BLaER1 treated with 17β-estradiol and CSF1 and Interleukin-3, amounts not matched to agents 10 nM and 100 nM (cell line): ENCODE measurements around the gene AMBRA1.

Experiments used
- H3K27ac ChIP-seq, 11 experiments: shearing (Covaris generic); formaldehyde crosslinking; 2 replicates each; pipeline ENCODE4 v1.8.1; 2022
- H3K27me3 ChIP-seq, 11 experiments: shearing (Covaris generic); formaldehyde crosslinking; 2 replicates each; pipeline ENCODE4 v1.8.1; 2022
- H3K36me3 ChIP-seq, 11 experiments: shearing (Covaris generic); formaldehyde crosslinking; 2 replicates each; pipeline ENCODE4 v1.8.1; 2022
- H3K4me1 ChIP-seq, 10 experiments: shearing (Covaris generic); formaldehyde crosslinking; 2 replicates each; pipeline ENCODE4 v1.8.1; 2022
- H3K4me2 ChIP-seq, 11 experiments: shearing (Covaris generic); formaldehyde crosslinking; 2 replicates each; pipeline ENCODE4 v1.8.1; 2022
- H3K4me3 ChIP-seq, 10 experiments: shearing (Covaris generic); formaldehyde crosslinking; 2 replicates each; pipeline ENCODE4 v1.8.1; 2022
- H3K9ac ChIP-seq, 11 experiments: shearing (Covaris generic); formaldehyde crosslinking; 2 replicates each; pipeline ENCODE4 v1.8.1; 2022
- H3K9me3 ChIP-seq, 11 experiments: shearing (Covaris generic); formaldehyde crosslinking; replicated peaks in 1 of 11; 2 replicates each; pipeline ENCODE4 v1.8.1; 2022
- H4K20me1 ChIP-seq, 11 experiments: shearing (Covaris generic); formaldehyde crosslinking; 2 replicates each; pipeline ENCODE4 v1.8.1; 2022
- Cebpa-rat ChIP-seq, 11 experiments: shearing (Covaris generic); IDR thresholded peaks; 2 replicates each; pipeline ENCODE4 v1.8.1; 2022

AMBRA1 gene

GRCh38 chr11:46421257-46421880 is 172.5 kb downstream of the AMBRA1 start:
- Histone ChIP-seq H3K9me3 (no peaks in the 10 kb centered on the region), H4K20me1 (peaks cover 0 to 14% (median 0%) of the 10 kb centered on the region in 11 experiments; a peak in 5 of 22 replicates), H3K4me3 (no peak overlapping the region), H3K4me2 (no peak overlapping the region), H3K36me3 (peaks cover 48 to 94% (median 64%) of the 10 kb centered on the region in 11 experiments), H3K4me1 (no peaks in the 10 kb centered on the region), H3K27me3 (no peaks in the 10 kb centered on the region), H3K27ac (no peak overlapping the region), H3K9ac (no peak overlapping the region)
- no peak for TF ChIP-seq Cebpa-rat (IDR thresholded peaks at IDR 0.05)

GRCh38 chr11:46420513-46420912 is 173.3 kb downstream of the AMBRA1 start:
- no peak for TF ChIP-seq Cebpa-rat (IDR thresholded peaks at IDR 0.05)
- peaks cover 0 to 10% (median 0%) of the 10 kb centered on the region in 11 experiments; a peak in 2 of 22 replicates for H4K20me1 ChIP-seq
- H3K27ac ChIP-seq = no peak overlapping the region
- no peaks in the 10 kb centered on the region for H3K27me3 ChIP-seq
- H3K36me3 ChIP-seq = peaks cover 53 to 94% (median 65%) of the 10 kb centered on the region in 11 experiments
- no peak overlapping the region for H3K4me3 ChIP-seq
- no peaks in the 10 kb centered on the region for H3K9me3 ChIP-seq
- H3K4me1 ChIP-seq = no peaks in the 10 kb centered on the region
- H3K4me2 ChIP-seq = no peak overlapping the region
- H3K9ac ChIP-seq = no peak overlapping the region

GRCh38 chr11:46418751-46419150 is 175.1 kb downstream of the AMBRA1 start:
- H3K36me3 ChIP-seq = peaks cover 67 to 94% (median 82%) of the 10 kb centered on the region in 11 experiments
- no peak overlapping the region for H3K4me3 ChIP-seq
- H3K9ac ChIP-seq = no peak overlapping the region
- H3K4me1 ChIP-seq = no peaks in the 10 kb centered on the region
- no peaks in the 10 kb centered on the region for H3K27me3 ChIP-seq
- no peak for TF ChIP-seq Cebpa-rat (IDR thresholded peaks at IDR 0.05)
- H3K27ac ChIP-seq = no peak overlapping the region
- peaks cover 0 to 19% (median 0%) of the 10 kb centered on the region in 11 experiments; a peak in 3 of 22 replicates for H4K20me1 ChIP-seq
- H3K9me3 ChIP-seq = no peaks in the 10 kb centered on the region
- no peak overlapping the region for H3K4me2 ChIP-seq

GRCh38 chr11:46417711-46418110 is 176.1 kb downstream of the AMBRA1 start:
- H3K27me3 ChIP-seq = no peaks in the 10 kb centered on the region
- H3K27ac ChIP-seq = no peak overlapping the region
- H3K9me3 ChIP-seq = no peaks in the 10 kb centered on the region
- TF ChIP-seq Cebpa-rat (IDR thresholded peaks at IDR 0.05) = no peak
- no peaks in the 10 kb centered on the region for H3K4me1 ChIP-seq
- no peak overlapping the region for H3K4me2 ChIP-seq
- H4K20me1 ChIP-seq = peaks cover 0 to 23% (median 0%) of the 10 kb centered on the region in 11 experiments; a peak in 4 of 22 replicates
- H3K4me3 ChIP-seq = no peak overlapping the region
- peaks cover 72 to 95% (median 89%) of the 10 kb centered on the region in 11 experiments for H3K36me3 ChIP-seq
- no peak overlapping the region for H3K9ac ChIP-seq

DNA sequence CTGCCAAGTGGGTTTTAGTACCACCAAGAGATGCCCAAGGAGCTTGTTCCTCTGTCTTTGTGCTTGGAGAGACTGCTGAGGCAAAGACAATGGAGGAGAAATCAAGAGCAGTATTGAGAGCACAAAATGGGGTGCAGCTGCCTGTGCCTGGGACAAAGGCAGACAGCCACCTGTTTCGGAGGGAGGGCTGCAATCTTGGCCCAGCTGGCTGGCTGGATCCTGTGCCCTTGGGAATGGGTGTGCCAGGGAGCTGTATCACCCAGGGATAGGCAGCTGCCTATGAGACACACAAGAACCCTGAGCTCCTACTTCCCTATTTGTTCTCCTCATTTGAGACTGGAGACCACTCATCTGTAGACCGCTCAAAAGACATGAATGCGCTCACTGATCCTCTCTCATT is 178.9 kb downstream of the AMBRA1 start:
- no peak overlapping the region for H3K27ac ChIP-seq
- H3K27me3 ChIP-seq = no peaks in the 10 kb centered on the region
- TF ChIP-seq Cebpa-rat (IDR thresholded peaks at IDR 0.05) = no peak

GRCh38 chr11:46414466-46414796 is 179.4 kb downstream of the AMBRA1 start:
- Histone ChIP-seq H3K4me3 (no peak overlapping the region), H3K27me3 (no peaks in the 10 kb centered on the region), H3K9me3 (no peaks in the 10 kb centered on the region), H4K20me1 (peaks cover 0 to 35% (median 0%) of the 10 kb centered on the region in 11 experiments; a peak in 4 of 22 replicates), H3K4me2 (no peak overlapping the region), H3K4me1 (no peaks in the 10 kb centered on the region), H3K27ac (no peak overlapping the region), H3K36me3 (peaks cover 62 to 94% (median 81%) of the 10 kb centered on the region in 11 experiments), H3K9ac (no peak overlapping the region)
- no peak for TF ChIP-seq Cebpa-rat (IDR thresholded peaks at IDR 0.05)

More for the DNA sequence above, 178.9 kb downstream of the AMBRA1 start:
- Histone ChIP-seq H3K4me1 (no peaks in the 10 kb centered on the region), H3K4me3 (no peak overlapping the region), H3K36me3 (peaks cover 58 to 94% (median 81%) of the 10 kb centered on the region in 11 experiments), H3K9me3 (no peaks in the 10 kb centered on the region), H3K4me2 (no peak overlapping the region), H4K20me1 (peaks cover 0 to 31% (median 0%) of the 10 kb centered on the region in 11 experiments; a peak in 4 of 22 replicates), H3K9ac (no peak overlapping the region)

- Histone ChIP-seq H3K36me3 (peaks cover 63 to 95% (median 85%) of the 10 kb centered on the region in 11 experiments), H3K4me1 (no peaks in the 10 kb centered on the region), H3K9me3 (no peaks in the 10 kb centered on the region), H3K27ac (no peak overlapping the region), H3K27me3 (no peaks in the 10 kb centered on the region), H3K4me2 (no peak overlapping the region), H4K20me1 (peaks cover 0 to 37% (median 0%) of the 10 kb centered on the region in 11 experiments; a peak in 6 of 22 replicates), H3K9ac (no peak overlapping the region), H3K4me3 (no peak overlapping the region)
- TF ChIP-seq Cebpa-rat (IDR thresholded peaks at IDR 0.05) = no peak
Measured at GRCh38 chr11:46413760-46414465, 179.9 kb downstream of the AMBRA1 start.

GRCh38 chr11:46410021-46410420 is 183.8 kb downstream of the AMBRA1 start:
- no peak for TF ChIP-seq Cebpa-rat (IDR thresholded peaks at IDR 0.05)
- no peak overlapping the region for H3K9ac ChIP-seq
- H3K36me3 ChIP-seq = peaks cover 69 to 100% (median 95%) of the 10 kb centered on the region in 11 experiments
- H3K27ac ChIP-seq = no peak overlapping the region
- peaks cover 0 to 62% (median 6%) of the 10 kb centered on the region in 11 experiments; a peak in 12 of 22 replicates for H4K20me1 ChIP-seq
- H3K27me3 ChIP-seq = no peaks in the 10 kb centered on the region
- no peak overlapping the region for H3K4me3 ChIP-seq
- H3K9me3 ChIP-seq = no peaks in the 10 kb centered on the region
- H3K4me2 ChIP-seq = no peak overlapping the region
- H3K4me1 ChIP-seq = peaks cover 0 to 18% (median 13%) of the 10 kb centered on the region in 10 experiments; a peak in 12 of 20 replicates

GRCh38 chr11:46408407-46408986 is 185.3 kb downstream of the AMBRA1 start:
- H3K4me1 ChIP-seq = peaks cover 0 to 18% (median 13%) of the 10 kb centered on the region in 10 experiments; a peak in 12 of 20 replicates
- H3K27ac ChIP-seq = no peak overlapping the region
- no peaks in the 10 kb centered on the region for H3K27me3 ChIP-seq
- H3K9me3 ChIP-seq = no peaks in the 10 kb centered on the region
- H3K4me3 ChIP-seq = no peak overlapping the region
- peaks cover 68 to 100% (median 95%) of the 10 kb centered on the region in 11 experiments for H3K36me3 ChIP-seq
- H4K20me1 ChIP-seq = peaks cover 0 to 69% (median 11%) of the 10 kb centered on the region in 11 experiments; a peak in 14 of 22 replicates
- TF ChIP-seq Cebpa-rat (IDR thresholded peaks at IDR 0.05) = no peak
- H3K4me2 ChIP-seq = peak overlapping the region in 6 of 11 experiments; percentile 8 to 55 (median 33); a peak in 6 of 22 replicates
- 0 out of 22 replicates have a peak overlapping the region, but pooled peaks of 1 of the 11 experiments have one; percentile 27 for H3K9ac ChIP-seq
